Natural killer cell (primary cell): ENCODE data around the gene CDH12. TPM values are rescaled to one million over a fixed set of nuclear protein-coding genes. Genes with fewer than 3 reads are reported as not detected.

ENCODE experiments used
- ATAC-seq, 3 donors: fragments of 150-1000 bp in 2 of 3; fragments of 200-7000 bp in 1 of 3; cut with Tn5 transposase; 1 replicate in 1 of 3; 2 replicates in 2 of 3; pipeline ENCODE4 v1.10.0; 2021; ENCODE audit warnings: mild to moderate bottlenecking in 2 of 3, moderate library complexity in 2 of 3
- DNase-seq, 2 donors: peaks; one replicate each; pipeline versions ENCODE4 v3.0.0 to v3.0.0-alpha.2; 2013 to 2021; ENCODE audit warnings: mixed read lengths in 1 of 2
- H3K27ac ChIP-seq: one replicate; pipeline ENCODE4 v1.5.1; 2013; ENCODE audit warnings: mild to moderate bottlenecking, low read length
- H3K27me3 ChIP-seq: one replicate; pipeline ENCODE4 v1.6.1; 2013; ENCODE audit warnings: low read length; ENCODE audit not compliant: control insufficient read depth, insufficient read depth
- H3K36me3 ChIP-seq: one replicate; pipeline ENCODE4 v1.6.1; 2013; ENCODE audit warnings: low read length; ENCODE audit not compliant: control insufficient read depth, insufficient read depth
- H3K4me1 ChIP-seq: one replicate; pipeline ENCODE4 v1.6.1; 2013; ENCODE audit warnings: low read length; ENCODE audit not compliant: control insufficient read depth, insufficient read depth
- H3K4me3 ChIP-seq: one replicate; pipeline ENCODE4 v1.5.1; 2013; ENCODE audit warnings: low read length
- H3K9me3 ChIP-seq: one replicate; pipeline ENCODE4 v1.6.1; 2013; ENCODE audit warnings: low read length; ENCODE audit not compliant: control insufficient read depth, insufficient read depth
- H3K27ac Mint-ChIP-seq, 2 donors: one replicate each; pipeline ENCODE4 v1.8.0; 2022; ENCODE audit warnings: mild to moderate bottlenecking in 2 of 2, mixed read lengths in 2 of 2, moderate library complexity in 1 of 2
- H3K27me3 Mint-ChIP-seq, 2 donors: one replicate each; pipeline ENCODE4 v1.8.0; 2022; ENCODE audit warnings: low read depth in 2 of 2, mixed read lengths in 2 of 2
- H3K36me3 Mint-ChIP-seq: one replicate; pipeline ENCODE4 v1.8.0; 2022; ENCODE audit warnings: mixed read lengths
- H3K4me1 Mint-ChIP-seq, 2 donors: one replicate each; pipeline ENCODE4 v1.8.0; 2022; ENCODE audit warnings: mixed read lengths in 2 of 2
- H3K4me3 Mint-ChIP-seq: one replicate; pipeline ENCODE4 v1.8.0; 2022; ENCODE audit warnings: mild to moderate bottlenecking, moderate library complexity, mixed read lengths
- H3K9me3 Mint-ChIP-seq, 2 donors: one replicate each; pipeline ENCODE4 v1.8.0; 2022; ENCODE audit warnings: mixed read lengths in 2 of 2
- WGBS: methylation state at CpG from one replicate; pipeline ENCODE4 v1.1.7; 2013; ENCODE audit warnings: missing lambda C conversion rate; ENCODE audit not compliant: insufficient coverage; 5-methylcytosine and 5-hydroxymethylcytosine counted together
- intact Hi-C: fragments of 100-400 bp; cut with micrococcal nuclease; formaldehyde crosslinking; loops from one replicate; pipeline ENCODE4 v1.14.2; 2022
- total RNA-seq, 4 donors: library from RNA; stranded (reverse); fragments of 120-200 nt in 1 of 4; gene quantifications; one replicate each; pipeline versions ENCODE4 v1.2.3 to v1.2.4, GENCODE V29; 2013 to 2022
- TF ChIP-seq, protein P1 (sequence below): fragments of 200-600 bp; IDR thresholded peaks from one replicate; pipeline ENCODE4 v1.8.0; 2022; ENCODE audit warnings: antibody characterized with exemption

Gene CDH12
- total RNA-seq, 3 donors from 2014 or later (not counting 1 experiment from before 2014, with no cell fraction given): not detected

GRCh38 chr5:22250528-22250927 lies 602.6 kb downstream of the CDH12 start:
- no peaks in the 10 kb centered on the region for H3K27me3 ChIP-seq
- TF ChIP-seq, protein P1, sequence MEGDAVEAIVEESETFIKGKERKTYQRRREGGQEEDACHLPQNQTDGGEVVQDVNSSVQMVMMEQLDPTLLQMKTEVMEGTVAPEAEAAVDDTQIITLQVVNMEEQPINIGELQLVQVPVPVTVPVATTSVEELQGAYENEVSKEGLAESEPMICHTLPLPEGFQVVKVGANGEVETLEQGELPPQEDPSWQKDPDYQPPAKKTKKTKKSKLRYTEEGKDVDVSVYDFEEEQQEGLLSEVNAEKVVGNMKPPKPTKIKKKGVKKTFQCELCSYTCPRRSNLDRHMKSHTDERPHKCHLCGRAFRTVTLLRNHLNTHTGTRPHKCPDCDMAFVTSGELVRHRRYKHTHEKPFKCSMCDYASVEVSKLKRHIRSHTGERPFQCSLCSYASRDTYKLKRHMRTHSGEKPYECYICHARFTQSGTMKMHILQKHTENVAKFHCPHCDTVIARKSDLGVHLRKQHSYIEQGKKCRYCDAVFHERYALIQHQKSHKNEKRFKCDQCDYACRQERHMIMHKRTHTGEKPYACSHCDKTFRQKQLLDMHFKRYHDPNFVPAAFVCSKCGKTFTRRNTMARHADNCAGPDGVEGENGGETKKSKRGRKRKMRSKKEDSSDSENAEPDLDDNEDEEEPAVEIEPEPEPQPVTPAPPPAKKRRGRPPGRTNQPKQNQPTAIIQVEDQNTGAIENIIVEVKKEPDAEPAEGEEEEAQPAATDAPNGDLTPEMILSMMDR: no peak
- DNase-seq (no peak), ATAC-seq (no peak)
- H3K4me3 ChIP-seq: no peak overlapping the region
- WGBS: 58% methylated on average over 4 of the region's 4 CpGs
- no peak overlapping the region for H3K27ac ChIP-seq
- H3K9me3 Mint-ChIP-seq: peaks cover 19 to 20% of the 10 kb centered on the region in 2 donors
- no peaks in the 10 kb centered on the region for H3K4me1 ChIP-seq
- peaks cover 2% of the 10 kb centered on the region for H3K9me3 ChIP-seq
- no peak overlapping the region for H3K4me3 Mint-ChIP-seq
- no peaks in the 10 kb centered on the region for H3K4me1 Mint-ChIP-seq
- H3K36me3 ChIP-seq: no peaks in the 10 kb centered on the region
- H3K27me3 Mint-ChIP-seq: no peaks in the 10 kb centered on the region
- no peak overlapping the region for H3K27ac Mint-ChIP-seq
- H3K36me3 Mint-ChIP-seq: no peaks in the 10 kb centered on the region
- intact Hi-C loops: no loop called here

DNA sequence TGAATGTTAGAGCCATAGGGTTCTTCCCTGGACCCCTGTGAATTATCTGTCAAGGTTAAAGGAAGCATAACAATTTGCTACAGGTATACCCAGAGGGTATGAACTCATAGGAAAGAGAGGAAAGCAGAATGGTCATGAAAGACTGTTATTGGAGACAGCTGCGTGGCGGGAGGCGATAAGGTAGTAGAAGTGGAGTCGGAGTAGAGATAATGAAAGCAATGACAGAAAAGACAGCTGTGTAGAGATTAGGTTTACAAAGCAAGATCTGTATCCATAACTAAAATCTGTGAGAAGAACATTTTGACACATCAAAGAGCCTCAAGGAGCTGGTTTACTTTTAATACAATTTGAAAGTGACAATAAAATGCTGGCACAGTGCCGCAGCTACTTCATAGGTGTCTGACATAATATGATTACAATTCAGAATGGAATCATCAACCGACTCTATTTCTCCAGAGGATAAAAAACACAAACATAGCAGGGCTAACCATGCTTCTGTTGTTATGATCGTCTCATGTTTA lies 603.9 kb downstream of the CDH12 start:
- Mint-ChIP-seq H3K9me3 (peaks cover 22% of the 10 kb centered on the region in 2 donors), H3K27ac (no peak overlapping the region), H3K27me3 (no peaks in the 10 kb centered on the region), H3K36me3 (no peaks in the 10 kb centered on the region), H3K4me3 (no peak overlapping the region), H3K4me1 (no peaks in the 10 kb centered on the region)
- TF ChIP-seq, protein P1: no peak
- Histone ChIP-seq H3K36me3 (no peaks in the 10 kb centered on the region), H3K27me3 (no peaks in the 10 kb centered on the region), H3K4me3 (no peak overlapping the region), H3K27ac (no peak overlapping the region), H3K9me3 (peaks cover 2% of the 10 kb centered on the region), H3K4me1 (no peaks in the 10 kb centered on the region)
- WGBS: 92% methylated on average over 7 of the region's 7 CpGs
- ATAC-seq: no peak
- intact Hi-C loops: no loop called here
- DNase-seq: no peak

GRCh38 chr5:22245770-22246169 lies 607.4 kb downstream of the CDH12 start:
- no peaks in the 10 kb centered on the region for H3K27me3 Mint-ChIP-seq
- H3K4me3 ChIP-seq: no peak overlapping the region
- H3K36me3 ChIP-seq: no peaks in the 10 kb centered on the region
- H3K4me3 Mint-ChIP-seq: no peak overlapping the region
- peaks cover 2% of the 10 kb centered on the region for H3K9me3 ChIP-seq
- no peak for ATAC-seq
- H3K27ac Mint-ChIP-seq: no peak overlapping the region
- H3K9me3 Mint-ChIP-seq: peaks cover 13 to 20% of the 10 kb centered on the region in 2 donors
- peaks cover 11% of the 10 kb centered on the region for H3K36me3 Mint-ChIP-seq
- TF ChIP-seq, protein P1: no peak
- no peaks in the 10 kb centered on the region for H3K4me1 Mint-ChIP-seq
- no peaks in the 10 kb centered on the region for H3K27me3 ChIP-seq
- H3K4me1 ChIP-seq: no peaks in the 10 kb centered on the region
- no peak overlapping the region for H3K27ac ChIP-seq
- intact Hi-C loops: no loop called here
- no peak for DNase-seq

DNA sequence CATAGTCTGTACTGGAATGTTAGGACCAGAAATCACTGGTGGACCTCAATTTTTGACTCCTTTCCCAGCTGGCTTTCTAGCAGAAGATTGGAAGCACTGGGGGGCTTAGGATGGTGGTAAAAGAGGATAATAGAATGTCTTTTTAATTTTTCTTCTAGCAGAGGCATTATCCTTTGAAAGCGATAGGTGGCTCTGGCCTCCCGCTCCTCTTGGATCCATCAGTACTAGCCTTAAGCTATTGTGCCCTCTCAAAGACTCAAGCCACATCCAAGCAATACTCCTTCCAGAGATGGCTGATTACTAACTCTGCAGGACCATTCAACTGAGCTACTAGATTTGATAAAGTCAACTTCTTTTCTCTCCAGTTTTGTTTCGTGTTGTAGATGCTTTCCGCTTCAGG lies 610.6 kb downstream of the CDH12 start:
- Histone ChIP-seq H3K4me3 (no peak overlapping the region), H3K4me1 (no peaks in the 10 kb centered on the region), H3K9me3 (no peaks in the 10 kb centered on the region), H3K36me3 (no peaks in the 10 kb centered on the region), H3K27me3 (no peaks in the 10 kb centered on the region), H3K27ac (no peak overlapping the region)
- ATAC-seq: no peak
- intact Hi-C loops: no loop called here
- Mint-ChIP-seq H3K36me3 (peaks cover 11% of the 10 kb centered on the region), H3K27ac (no peak overlapping the region), H3K27me3 (no peaks in the 10 kb centered on the region), H3K4me1 (no peaks in the 10 kb centered on the region), H3K4me3 (no peak overlapping the region), H3K9me3 (peaks cover 8 to 17% of the 10 kb centered on the region in 2 donors)
- TF ChIP-seq, protein P1: no peak
- WGBS: 86% methylated on average over 4 of the region's 4 CpGs
- no peak for DNase-seq
